Endometrial microvascular endothelial cells (primary cell): ENCODE data around the gene PRKCD. TPM values are rescaled to one million over a fixed set of nuclear protein-coding genes. Genes with fewer than 3 reads are reported as not detected.

Experiments
- in situ Hi-C: cut with HindIII; loops from 2 replicates; pipeline ENCODE4 v1.10.0; 2017; ENCODE audit warnings: low sequenced_read_pairs, low pct_unique_long_range_greater_than_20kb; ENCODE audit errors: inconsistent ontology term
- total RNA-seq: library from RNA; depleted of rRNA; stranded (reverse); fragments of >200 nt; gene quantifications from one replicate; pipeline ENCODE4 v1.2.3, GENCODE V29; 2015; ENCODE audit errors: inconsistent ontology term

The PRKCD gene
- total RNA-seq, 1 donor from 2014 or later = 2.7 TPM

DNA sequence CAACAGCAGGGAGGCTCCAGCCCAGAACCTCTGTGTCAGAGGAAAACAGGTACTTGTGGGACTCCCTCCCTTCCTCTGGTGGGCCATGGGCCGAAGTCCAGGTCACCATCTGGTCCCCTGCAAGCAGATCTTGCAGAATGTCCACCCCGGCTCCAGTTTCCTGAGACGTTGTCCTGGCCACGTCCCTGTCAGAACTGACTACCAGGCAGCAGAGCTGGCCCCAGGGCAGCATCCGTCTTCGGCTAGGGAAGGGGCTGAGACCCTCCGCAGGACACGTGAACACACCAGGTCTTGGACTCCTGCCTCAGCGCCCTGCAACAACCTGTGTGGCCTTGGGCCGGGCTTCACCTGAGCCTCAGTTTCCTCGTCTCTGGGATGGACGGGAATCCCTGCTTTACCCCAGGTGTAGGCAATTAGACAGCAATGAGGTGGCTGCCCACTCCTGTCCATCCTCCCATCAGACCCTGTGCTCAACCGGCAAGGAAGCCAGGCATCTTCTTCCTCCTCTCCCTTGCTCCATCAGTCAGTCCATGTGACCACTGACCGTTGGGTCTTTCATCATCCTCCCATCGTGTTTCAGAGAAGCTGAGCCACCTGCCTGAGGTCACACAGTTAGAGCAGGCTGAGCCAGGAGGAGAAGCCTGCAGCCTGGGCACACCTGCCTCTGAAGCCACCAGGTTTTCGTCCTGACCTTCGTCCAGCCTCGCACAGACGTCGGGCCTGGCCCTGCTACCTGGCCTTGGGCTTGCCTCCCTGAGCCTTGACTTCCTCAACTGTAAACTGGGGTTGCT is 8.9 kb upstream of the PRKCD start:
- in situ Hi-C loops = no loop called here

DNA sequence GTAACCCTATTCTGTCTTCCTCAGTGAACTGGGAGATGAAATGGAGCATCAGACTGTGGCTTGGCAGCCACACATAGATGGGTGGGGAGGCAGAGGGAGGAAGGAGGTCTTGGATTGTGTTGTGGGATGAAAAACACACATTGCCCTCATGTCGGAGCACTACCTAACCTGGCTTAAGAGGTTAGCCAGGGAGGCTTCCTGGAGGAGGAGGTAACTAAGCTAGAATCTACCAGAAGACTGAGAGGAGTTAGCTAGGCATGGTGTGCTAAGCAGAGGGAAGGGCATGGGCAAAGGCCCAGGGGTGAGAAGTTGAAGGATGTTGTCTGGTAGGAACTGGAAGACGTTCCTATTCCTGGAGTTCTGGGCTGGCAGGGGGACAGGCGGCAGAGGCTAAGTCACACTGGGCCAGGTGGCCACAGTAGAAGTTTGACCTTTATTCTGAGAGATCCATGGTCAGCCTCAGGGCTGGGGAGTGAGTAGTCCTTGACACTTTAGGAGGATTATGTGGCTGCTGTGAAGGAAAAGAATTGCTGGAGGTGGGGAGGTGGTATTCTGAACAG is 7.7 kb upstream of the PRKCD start:
- in situ Hi-C loops = no loop called here

DNA sequence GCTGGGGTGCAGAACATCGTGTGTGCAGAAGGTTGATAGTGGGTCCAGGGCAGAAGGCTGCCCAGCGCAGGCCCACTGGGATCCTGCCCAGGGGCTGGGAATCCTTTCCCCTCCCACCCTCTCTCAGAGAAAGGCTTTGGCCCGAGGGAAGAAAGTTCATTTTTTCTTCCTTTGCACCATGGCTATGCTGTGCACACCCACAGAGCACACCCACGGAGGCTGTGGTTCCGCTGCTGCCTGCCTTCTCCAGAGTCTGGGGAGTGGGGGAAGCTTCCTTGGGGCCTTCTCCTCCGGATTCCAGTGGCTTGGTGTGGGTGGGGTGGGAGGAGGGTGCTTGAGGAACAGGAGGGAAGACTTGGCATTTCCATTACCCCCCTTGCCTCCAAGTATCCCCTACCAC is 7.0 kb upstream of the PRKCD start:
- in situ Hi-C loops = no loop called here

GRCh38 chr3:53154881-53155285 is 6.1 kb upstream of the PRKCD start:
- in situ Hi-C loops = no loop called here

GRCh38 chr3:53155760-53156159 is 5.2 kb upstream of the PRKCD start:
- in situ Hi-C loops = no loop called here

- in situ Hi-C loops = no loop called here
Measured at GRCh38 chr3:53156368-53156834, 4.6 kb upstream of the PRKCD start.

DNA sequence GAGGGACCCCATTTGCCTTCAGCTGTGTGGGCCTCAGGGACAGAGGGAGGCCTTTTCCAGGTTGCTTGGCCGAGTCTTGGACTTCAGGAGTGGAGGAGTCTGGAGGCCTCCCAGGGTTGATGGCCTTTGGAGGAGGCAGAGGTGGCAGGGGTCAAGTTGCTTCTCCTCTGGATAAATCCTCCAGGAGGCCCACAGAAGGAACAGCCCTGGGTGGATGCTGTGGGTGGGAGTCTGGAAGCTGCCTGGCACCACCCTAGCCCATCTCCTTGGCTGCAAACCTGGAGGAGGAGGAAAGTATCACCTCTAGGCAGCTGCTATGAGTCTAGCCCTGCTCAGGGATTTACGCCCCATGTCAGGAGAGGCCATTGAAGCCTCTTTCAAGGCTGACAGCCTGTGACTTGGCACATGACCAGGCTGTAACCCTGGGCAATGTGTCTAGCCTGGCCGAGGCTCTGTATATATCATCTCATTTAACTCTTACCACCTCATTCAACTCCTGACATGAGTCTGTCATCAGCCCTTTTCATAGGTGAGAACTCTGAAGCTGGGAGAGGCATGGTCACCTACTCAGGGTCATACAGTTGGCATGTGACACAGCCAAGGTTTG is 2.9 kb upstream of the PRKCD start:
- in situ Hi-C loops = no loop called here

GRCh38 chr3:53158765-53159155 is 2.2 kb upstream of the PRKCD start:
- in situ Hi-C loops = no loop called here

DNA sequence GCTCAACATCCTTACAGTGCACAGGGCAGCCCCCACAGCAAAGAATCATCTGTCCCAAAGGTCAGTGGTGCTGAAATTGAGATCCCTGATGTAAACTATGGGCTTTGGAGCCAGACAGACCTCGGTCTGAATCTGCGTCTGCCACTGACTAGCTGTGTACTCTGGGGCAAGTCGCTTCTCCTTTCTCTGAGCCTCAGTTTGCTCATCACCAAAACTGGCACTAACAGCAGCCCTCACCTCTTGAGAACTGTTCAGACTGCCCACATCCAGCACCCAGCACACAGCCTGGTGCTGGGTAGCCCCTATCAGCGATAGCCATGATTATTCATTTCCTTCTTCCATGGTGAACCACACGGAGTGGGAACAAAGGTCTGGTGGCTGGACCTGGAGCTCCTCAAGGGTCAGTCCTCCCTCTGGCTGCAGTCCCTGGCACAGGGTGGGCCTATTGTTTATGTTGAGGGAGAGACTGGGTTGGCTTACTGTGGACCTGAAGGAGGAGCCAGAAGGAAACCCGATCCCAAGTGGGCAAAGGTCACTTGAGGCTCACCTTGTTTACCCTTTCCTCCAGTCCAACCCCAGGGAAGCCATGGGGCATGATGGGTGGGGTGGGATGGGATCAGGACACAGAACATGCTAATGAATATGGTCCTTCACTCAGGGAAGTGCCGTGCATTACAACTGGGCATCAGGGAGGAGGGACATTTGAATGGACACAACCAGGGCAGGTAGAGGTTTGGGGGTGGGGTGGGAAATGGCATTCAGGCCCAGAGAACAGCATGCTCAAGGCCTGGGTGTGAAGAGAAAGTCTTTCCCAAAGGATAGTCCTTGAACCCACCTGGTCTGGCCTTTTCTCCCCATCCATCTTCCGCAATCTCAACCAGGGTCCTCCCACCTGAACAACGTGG is 1.6 kb upstream of the PRKCD start:
- in situ Hi-C loops = no loop called here

- in situ Hi-C loops = no loop called here
Measured at GRCh38 chr3:53160061-53160659, 849 bp upstream of the PRKCD start.

- in situ Hi-C loops = no loop called here
Measured at GRCh38 chr3:53161450-53161819, 426 bp downstream of the PRKCD start.

GRCh38 chr3:53161820-53162671 is 1.0 kb downstream of the PRKCD start:
- in situ Hi-C loops = no loop called here

GRCh38 chr3:53162672-53163443 is 1.8 kb downstream of the PRKCD start:
- in situ Hi-C loops = no loop called here

DNA sequence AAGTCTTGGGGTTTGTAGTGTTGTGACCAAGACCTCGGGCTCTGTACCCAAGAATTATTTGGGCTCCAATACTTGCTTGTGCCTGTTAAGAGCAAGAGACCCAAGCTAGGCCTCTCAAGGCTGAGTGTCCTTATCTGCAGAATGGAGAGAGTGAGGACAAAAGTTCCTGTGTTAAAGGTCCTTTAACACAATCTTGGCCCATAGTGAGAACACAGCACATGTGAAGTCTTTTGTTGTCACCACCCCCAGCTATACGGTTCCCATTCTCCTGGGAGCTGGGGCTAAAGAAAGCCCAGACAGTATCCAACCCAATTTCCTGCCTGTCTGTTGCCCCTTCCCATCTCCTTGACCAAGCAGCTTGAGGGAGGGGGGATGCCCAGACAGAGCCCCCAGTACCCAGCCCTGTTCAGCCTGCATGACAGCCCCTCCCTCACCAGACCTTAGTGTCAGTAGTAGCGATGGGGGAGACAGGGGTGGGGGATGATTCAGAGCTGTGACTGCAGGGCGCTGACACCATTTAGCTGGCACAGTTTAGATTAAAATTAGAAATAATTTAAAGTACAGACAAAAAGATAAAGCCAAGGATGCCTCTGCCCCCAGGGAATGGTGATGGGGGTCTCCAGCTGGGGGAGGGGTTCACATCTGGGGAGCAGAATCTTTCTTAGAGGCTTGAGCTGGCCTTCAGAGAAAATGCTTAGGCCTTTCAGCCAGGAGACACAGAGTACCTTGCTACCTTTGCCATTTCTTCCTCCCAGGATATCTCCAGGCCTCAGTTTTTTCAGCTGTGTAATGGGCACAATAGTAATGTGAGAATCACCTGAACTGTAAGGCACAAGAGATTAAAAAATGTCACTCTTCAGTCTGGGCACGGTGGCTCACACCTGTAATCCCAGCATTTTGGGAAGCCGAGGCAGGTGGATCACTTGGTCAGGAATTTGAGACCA is 2.7 kb downstream of the PRKCD start:
- in situ Hi-C loops = no loop called here

- in situ Hi-C loops = no loop called here
Measured at GRCh38 chr3:53164911-53165310, 3.9 kb downstream of the PRKCD start.

GRCh38 chr3:53166206-53166605 is 5.2 kb downstream of the PRKCD start:
- in situ Hi-C loops = no loop called here
